Esophagus muscularis mucosa (tissue), 4 donors: ENCODE data around the gene CILP2.

Experiments used
- CTCF ChIP-seq, 3 experiments: fragments of 200-600 bp in 2 of 3; fragments of 450-650 bp in 1 of 3; sonication (generic) in 2 of 3; IDR thresholded peaks; one replicate each; pipeline ENCODE4 v1.5.1; 2017 to 2019; ENCODE audit warnings: antibody characterized with exemption in 3 of 3, mild to moderate bottlenecking in 2 of 3, moderate library complexity in 1 of 3
- EP300 ChIP-seq: sonication (generic); formaldehyde crosslinking; IDR thresholded peaks from one replicate; pipeline ENCODE4 v1.6.1; 2017; ENCODE audit warnings: antibody characterized with exemption
- POLR2A ChIP-seq: fragments of 450-650 bp; IDR thresholded peaks from one replicate; pipeline ENCODE4 v1.6.1; 2017; ENCODE audit warnings: antibody characterized with exemption, moderate library complexity, mild to moderate bottlenecking, low read depth
- POLR2AphosphoS5 ChIP-seq, 2 donors: sonication (generic); formaldehyde crosslinking; IDR thresholded peaks; one replicate each; pipeline ENCODE4 v1.6.1; 2017; ENCODE audit warnings: antibody characterized with exemption in 2 of 2

DNA sequence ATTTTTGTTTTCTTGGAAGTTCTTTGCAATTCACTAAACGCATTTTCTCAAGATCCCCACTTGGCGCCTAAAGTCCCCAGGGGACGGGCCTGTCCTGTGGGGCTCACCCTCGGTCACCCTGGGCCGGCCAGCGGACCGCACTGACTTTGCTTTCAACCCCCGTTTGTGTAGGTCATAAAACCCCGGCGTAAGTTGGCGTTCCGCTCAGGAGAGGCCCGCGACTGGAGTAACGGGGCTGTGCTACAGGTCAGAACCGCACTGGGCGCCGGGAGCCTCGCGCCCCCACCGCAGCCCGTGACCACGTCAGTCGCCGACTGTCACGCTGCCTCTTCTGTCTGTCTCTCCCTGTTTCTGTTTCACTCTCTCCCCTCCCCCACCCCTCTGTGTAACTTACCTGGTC lies 36.3 kb upstream of the CILP2 start:
- TF ChIP-seq POLR2AphosphoS5 (IDR thresholded peaks at IDR 0.05) = no peak
- no peak for TF ChIP-seq POLR2A
- TF ChIP-seq CTCF (IDR thresholded peaks at IDR 0.05) = no peak
- TF ChIP-seq EP300 = no peak
